H54 (cell line): ENCODE measurements around the gene ASB18.

Experiments
- DNase-seq: peaks from one replicate; pipeline ENCODE4 v3.0.0; 2011; ENCODE audit warnings: low spot score, mixed read lengths; ENCODE audit not compliant: insufficient read length
- FAIRE-seq: peaks from 3 replicates; lab custom pipeline; 2011; peaks lifted over from hg19 to GRCh38; lab: Jason Lieb, UNC
- POLR2A ChIP-seq: IDR thresholded peaks from 2 replicates; pipeline ENCODE4 v1.6.1; 2011; ENCODE audit warnings: low read depth, mild to moderate bottlenecking, low read length

ASB18 gene

GRCh38 chr2:236261452-236261851 is 2.8 kb downstream of the ASB18 start:
- DNase-seq (no peak), FAIRE-seq (no peak)
- no peak for TF ChIP-seq POLR2A

- FAIRE-seq (no peak), DNase-seq (no peak)
- TF ChIP-seq POLR2A: no peak
These were observed 4.8 kb downstream of the ASB18 start for GRCh38 chr2:236259371-236259770.

- FAIRE-seq (no peak), DNase-seq (no peak)
- no peak for TF ChIP-seq POLR2A
These were observed 6.6 kb downstream of the ASB18 start for GRCh38 chr2:236257575-236257974.

GRCh38 chr2:236257136-236257535 is 7.1 kb downstream of the ASB18 start:
- TF ChIP-seq POLR2A: no peak
- FAIRE-seq: no peak
- no peak for DNase-seq

GRCh38 chr2:236256366-236256985 is 7.7 kb downstream of the ASB18 start:
- no peak for FAIRE-seq
- no peak for TF ChIP-seq POLR2A
- DNase-seq: no peak

GRCh38 chr2:236254674-236255073 is 9.5 kb downstream of the ASB18 start:
- no peak for DNase-seq
- no peak for TF ChIP-seq POLR2A
- FAIRE-seq: no peak

GRCh38 chr2:236254001-236254400 is 10.2 kb downstream of the ASB18 start:
- no peak for FAIRE-seq
- TF ChIP-seq POLR2A: no peak
- no peak for DNase-seq

- FAIRE-seq: no peak
- DNase-seq: no peak
- no peak for TF ChIP-seq POLR2A
These were observed 11.6 kb downstream of the ASB18 start for GRCh38 chr2:236252602-236253001.

- TF ChIP-seq POLR2A: no peak
- DNase-seq (no peak), FAIRE-seq (no peak)
These were observed 13.2 kb downstream of the ASB18 start for GRCh38 chr2:236250909-236251579.

GRCh38 chr2:236250286-236250685 is 13.9 kb downstream of the ASB18 start:
- no peak for TF ChIP-seq POLR2A
- no peak for FAIRE-seq
- DNase-seq: no peak

GRCh38 chr2:236249066-236249465 is 15.1 kb downstream of the ASB18 start:
- no peak for TF ChIP-seq POLR2A
- no peak for FAIRE-seq
- DNase-seq: no peak

GRCh38 chr2:236246711-236247246 is 17.4 kb downstream of the ASB18 start:
- no peak for TF ChIP-seq POLR2A
- DNase-seq (no peak), FAIRE-seq (no peak)

- no peak for DNase-seq
- no peak for FAIRE-seq
- TF ChIP-seq POLR2A: no peak
These were observed 19.9 kb downstream of the ASB18 start for GRCh38 chr2:236244256-236244655.

- TF ChIP-seq POLR2A: no peak
- no peak for FAIRE-seq
- no peak for DNase-seq
These were observed 22.1 kb downstream of the ASB18 start for GRCh38 chr2:236242057-236242495.
